Retinal pigment epithelial cell (primary cell): ENCODE results near the gene PRMT1.

Source experiments
- DNase-seq: peaks from one replicate; pipeline ENCODE4 v3.0.0-alpha.2; 2010; ENCODE audit warnings: low read depth
- H3K4me3 ChIP-seq: 2 replicates; pipeline ENCODE4 v1.5.1; 2011; ENCODE audit warnings: mild to moderate bottlenecking, low read length, control low read depth, moderate library complexity
- CTCF ChIP-seq: conservative IDR thresholded peaks from 2 replicates; pipeline ENCODE4 v1.5.1; 2011; ENCODE audit warnings: low read depth, low read length, control low read depth, inconsistent platforms

The PRMT1 gene

DNA sequence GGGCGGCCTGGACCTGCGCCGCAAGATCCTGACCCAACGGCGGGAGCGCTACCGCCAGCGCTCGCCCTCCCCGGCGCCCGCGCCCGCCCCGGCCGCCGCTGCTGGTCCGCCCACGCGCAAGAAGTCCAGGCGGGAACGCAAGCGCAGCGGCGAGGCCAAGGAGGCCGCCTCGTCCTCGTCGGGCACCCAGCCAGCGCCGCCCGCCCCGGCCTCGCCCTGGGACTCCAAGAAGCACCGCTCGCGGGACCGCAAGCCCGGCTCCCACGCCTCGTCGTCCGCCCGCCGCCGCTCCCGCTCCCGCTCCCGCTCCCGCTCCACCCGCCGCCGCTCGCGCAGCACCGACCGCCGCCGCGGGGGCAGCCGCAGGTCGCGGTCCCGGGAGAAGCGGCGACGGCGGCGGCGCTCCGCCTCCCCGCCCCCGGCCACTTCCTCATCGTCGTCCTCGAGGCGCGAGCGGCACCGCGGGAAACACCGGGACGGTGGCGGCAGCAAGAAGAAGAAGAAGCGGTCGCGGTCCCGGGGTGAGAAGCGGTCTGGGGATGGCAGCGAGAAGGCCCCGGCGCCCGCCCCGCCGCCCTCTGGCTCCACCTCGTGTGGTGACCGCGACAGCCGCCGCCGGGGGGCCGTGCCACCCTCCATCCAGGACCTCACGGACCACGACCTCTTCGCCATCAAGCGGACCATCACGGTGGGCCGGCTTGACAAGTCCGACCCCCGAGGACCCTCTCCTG, 25.1 kb upstream of the PRMT1 start:
- DNase-seq, result no peak
- TF ChIP-seq CTCF, result no peak
- H3K4me3 ChIP-seq, result no peak overlapping the region

DNA sequence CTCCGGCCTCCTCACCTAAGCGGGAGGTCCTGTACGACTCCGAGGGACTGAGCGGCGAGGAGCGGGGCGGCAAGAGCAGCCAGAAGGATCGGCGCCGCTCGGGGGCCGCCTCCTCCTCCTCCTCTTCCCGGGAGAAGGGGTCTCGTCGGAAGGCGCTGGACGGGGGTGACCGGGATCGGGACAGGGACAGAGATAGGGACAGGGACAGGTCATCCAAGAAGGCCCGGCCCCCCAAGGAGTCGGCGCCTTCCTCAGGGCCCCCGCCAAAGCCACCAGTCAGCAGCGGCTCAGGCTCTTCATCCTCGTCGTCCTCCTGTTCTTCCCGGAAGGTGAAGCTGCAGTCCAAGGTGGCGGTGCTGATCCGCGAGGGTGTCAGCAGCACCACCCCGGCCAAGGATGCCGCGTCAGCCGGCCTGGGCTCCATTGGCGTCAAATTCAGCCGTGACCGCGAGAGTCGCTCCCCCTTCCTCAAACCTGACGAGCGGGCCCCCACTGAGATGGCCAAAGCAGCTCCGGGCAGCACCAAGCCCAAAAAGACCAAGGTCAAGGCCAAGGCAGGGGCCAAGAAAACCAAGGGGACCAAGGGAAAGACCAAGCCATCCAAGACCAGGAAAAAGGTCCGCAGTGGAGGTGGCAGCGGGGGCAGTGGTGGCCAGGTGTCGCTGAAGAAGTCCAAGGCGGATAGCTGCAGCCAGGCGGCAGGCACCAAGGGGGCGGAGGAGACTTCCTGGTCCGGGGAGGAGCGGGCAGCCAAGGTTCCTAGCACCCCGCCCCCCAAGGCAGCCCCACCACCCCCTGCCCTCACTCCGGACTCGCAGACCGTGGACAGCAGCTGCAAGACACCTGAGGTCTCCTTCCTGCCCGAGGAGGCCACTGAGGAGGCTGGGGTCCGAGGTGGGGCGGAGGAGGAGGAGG, 24.3 kb upstream of the PRMT1 start:
- DNase-seq, result no peak
- H3K4me3 ChIP-seq, result no peak overlapping the region

GRCh38 chr19:49653466-49653806, 23.6 kb upstream of the PRMT1 start:
- no peak for TF ChIP-seq CTCF
- no peak overlapping the region for H3K4me3 ChIP-seq
- no peak for DNase-seq

More for the DNA sequence above, 24.3 kb upstream of the PRMT1 start:
- TF ChIP-seq CTCF, result no peak

DNA sequence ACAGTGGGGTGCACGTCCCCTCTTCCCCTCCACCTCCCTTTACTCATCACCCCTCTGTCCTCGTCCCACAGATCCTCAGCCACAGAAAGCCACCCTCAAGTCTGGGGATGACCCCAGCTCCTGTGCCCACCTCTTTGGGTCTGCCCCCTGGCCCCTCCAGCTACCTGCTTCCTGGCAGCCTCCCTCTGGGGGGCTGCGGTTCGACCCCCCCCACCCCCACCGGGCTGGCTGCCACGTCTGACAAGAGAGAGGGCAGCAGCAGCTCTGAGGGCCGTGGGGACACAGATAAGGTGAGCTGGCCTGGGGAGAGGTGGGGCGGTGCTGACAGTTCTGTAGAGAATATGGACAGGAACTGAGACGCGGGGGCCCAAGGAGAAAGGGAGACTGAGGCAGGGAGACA, 22.5 kb upstream of the PRMT1 start:
- H3K4me3 ChIP-seq, result no peak overlapping the region
- no peak for DNase-seq
- TF ChIP-seq CTCF, result no peak

DNA sequence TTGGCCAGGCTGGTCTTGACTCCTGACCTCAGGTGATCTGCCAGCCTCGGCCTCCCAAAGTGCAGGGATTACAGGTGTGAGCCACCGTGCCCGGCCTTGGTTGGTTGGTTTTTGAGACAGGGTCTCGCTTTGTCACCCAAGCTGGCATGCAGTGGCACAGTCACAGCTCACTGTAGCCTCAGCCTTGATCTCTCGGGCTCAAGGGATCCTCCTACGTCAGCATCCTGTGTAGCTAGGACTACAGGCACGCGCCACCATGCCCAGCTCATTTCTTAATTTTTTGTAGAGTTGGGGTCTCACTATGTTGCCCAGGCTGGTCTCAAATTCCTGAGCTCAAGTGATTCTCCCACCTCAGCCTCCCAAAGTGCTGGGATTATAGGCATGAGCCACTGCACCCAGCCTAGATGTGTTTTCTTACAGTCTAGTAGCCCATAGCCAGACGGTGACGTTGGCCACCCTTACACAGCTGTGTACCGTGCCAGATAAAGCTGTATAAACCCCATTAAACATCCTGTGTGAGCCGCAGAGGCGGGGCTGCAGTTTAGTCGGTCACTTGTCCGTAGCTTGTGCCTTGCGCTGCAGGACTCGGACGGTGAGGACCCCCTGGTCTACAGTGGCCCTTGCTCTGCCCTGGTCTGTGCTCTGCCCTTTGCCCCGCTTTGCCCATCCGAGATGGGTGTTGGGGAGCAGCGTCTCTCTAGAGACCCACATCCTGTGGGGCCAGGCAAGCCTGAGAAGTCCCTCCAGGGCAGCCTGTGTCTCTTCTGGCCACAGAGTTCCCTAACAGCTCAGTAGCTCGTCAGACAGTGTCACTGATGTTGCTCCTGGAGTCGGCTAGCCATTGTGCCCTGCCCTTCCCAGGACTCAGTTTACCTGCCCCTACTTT, 21.3 kb upstream of the PRMT1 start:
- TF ChIP-seq CTCF, result no peak
- DNase-seq, result no peak
- H3K4me3 ChIP-seq, result no peak overlapping the region

- no peak for DNase-seq
- H3K4me3 ChIP-seq, result no peak overlapping the region
- no peak for TF ChIP-seq CTCF
These were observed 20.5 kb upstream of the PRMT1 start for GRCh38 chr19:49656456-49657109.
